IMR-90 (cell line): Measurements from ENCODE around the gene NCSTN. TPM values are rescaled to one million over a fixed set of nuclear protein-coding genes. Genes with fewer than 3 reads are reported as not detected.

Experiments
- ATAC-seq: fragments of 200-7000 bp; cut with Tn5 transposase; 2 replicates; pipeline ENCODE4 v1.9.1; 2020; ENCODE audit warnings: low read depth, mild to moderate bottlenecking, moderate library complexity
- BruUV-seq: library from RNA; stranded (reverse); fragments of 400-500 nt; replicated peaks from 2 replicates; lab custom pipeline; 2021; lab: Mats Ljungman, UMichigan
- CTCF ChIA-PET: fragments of 300-600 bp; formaldehyde crosslinking; extraction: SDS; loops from one replicate; lab custom pipeline; 2021; ENCODE audit warnings: antibody characterized with exemption; lab: Yijun Ruan, JAX
- POLR2A ChIA-PET: fragments of 300-600 bp; sonication (Branson Sonifier 250); formaldehyde crosslinking; loops from one replicate; lab custom pipeline; 2022; ENCODE audit warnings: antibody characterized with exemption; ENCODE audit not compliant: unreplicated experiment; lab: Charles Lee
- DNase-seq: peaks from one replicate; pipeline ENCODE4 v3.0.0; 2013
- H2AFZ ChIP-seq: replicated peaks from 2 replicates; pipeline ENCODE3; 2013; ENCODE audit warnings: low read length, mild to moderate bottlenecking; ENCODE audit not compliant: poor library complexity
- H2AK5ac ChIP-seq: 2 replicates; pipeline ENCODE4 v1.6.1; 2013; ENCODE audit warnings: low read depth, low read length, inconsistent platforms
- H2AK9ac ChIP-seq: replicated peaks from 2 replicates; pipeline ENCODE3; 2013; ENCODE audit warnings: mild to moderate bottlenecking, low read depth, low read length, moderate library complexity; ENCODE audit not compliant: poor library complexity
- H2BK120ac ChIP-seq: 2 replicates; pipeline ENCODE4 v1.6.1; 2013; ENCODE audit warnings: low read depth, low read length, inconsistent platforms
- H2BK15ac ChIP-seq: 3 replicates; pipeline ENCODE4 v1.6.1; 2013; ENCODE audit warnings: low read depth, low read length, inconsistent platforms
- H2BK20ac ChIP-seq: 2 replicates; pipeline ENCODE4 v1.6.1; 2013; ENCODE audit warnings: low read depth, mild to moderate bottlenecking, inconsistent platforms, low read length, moderate library complexity
- H2BK5ac ChIP-seq: 2 replicates; pipeline ENCODE4 v1.6.1; 2013; ENCODE audit warnings: mild to moderate bottlenecking, low read depth, low read length, inconsistent platforms; ENCODE audit not compliant: poor library complexity, severe bottlenecking
- H3K14ac ChIP-seq: replicated peaks from 2 replicates; pipeline ENCODE4 v1.6.1; 2013; ENCODE audit warnings: low read depth, low read length, inconsistent platforms
- H3K18ac ChIP-seq: 2 replicates; pipeline ENCODE4 v1.6.1; 2013; ENCODE audit warnings: low read depth, low read length, control low read depth
- H3K23ac ChIP-seq: 2 replicates; pipeline ENCODE4 v1.6.1; 2013; ENCODE audit warnings: low read depth, low read length, inconsistent platforms
- H3K27ac ChIP-seq: 2 replicates; pipeline ENCODE4 v1.5.1; 2013; ENCODE audit warnings: mild to moderate bottlenecking, control low read depth, low read length; ENCODE audit not compliant: insufficient read depth
- H3K27me3 ChIP-seq: 2 replicates; pipeline ENCODE4 v1.6.1; 2013; ENCODE audit warnings: low read length; ENCODE audit not compliant: control insufficient read depth, insufficient read depth
- H3K36me3 ChIP-seq: 2 replicates; pipeline ENCODE4 v1.6.1; 2013; ENCODE audit warnings: low read length, mixed read lengths; ENCODE audit not compliant: control insufficient read depth, insufficient read depth
- H3K4ac ChIP-seq: 2 replicates; pipeline ENCODE4 v1.6.1; 2013; ENCODE audit warnings: low read depth, low read length, inconsistent platforms
- H3K4me1 ChIP-seq: 2 replicates; pipeline ENCODE4 v1.6.1; 2013; ENCODE audit warnings: low read length, mixed read lengths; ENCODE audit not compliant: control insufficient read depth, insufficient read depth
- H3K4me2 ChIP-seq: 2 replicates; pipeline ENCODE4 v1.6.1; 2013; ENCODE audit warnings: low read depth, mild to moderate bottlenecking, control low read depth, low read length, moderate library complexity
- H3K4me3 ChIP-seq: 2 replicates; pipeline ENCODE4 v1.5.1; 2013; ENCODE audit warnings: low read depth, mild to moderate bottlenecking, control low read depth, low read length, moderate library complexity; ENCODE audit not compliant: insufficient read depth
- H3K56ac ChIP-seq: 2 replicates; pipeline ENCODE4 v1.6.1; 2013; ENCODE audit warnings: low read length, inconsistent platforms; ENCODE audit not compliant: insufficient read depth; ENCODE audit errors: extremely low read depth
- H3K79me1 ChIP-seq, 2 experiments: 2 replicates each; pipeline ENCODE4 v1.6.1; 2013; ENCODE audit warnings: low read length in 2 of 2, inconsistent platforms in 1 of 2, low read depth in 1 of 2
- H3K9ac ChIP-seq: 2 replicates; pipeline ENCODE4 v1.6.1; 2013; ENCODE audit warnings: low read depth, low read length, control low read depth
- H3K9me1 ChIP-seq: 2 replicates; pipeline ENCODE4 v1.6.1; 2013; ENCODE audit warnings: low read length, inconsistent platforms; ENCODE audit not compliant: insufficient read depth
- H3K9me3 ChIP-seq: 2 replicates; pipeline ENCODE4 v1.6.1; 2013; ENCODE audit warnings: low read length; ENCODE audit not compliant: control insufficient read depth, insufficient read depth
- H4K20me1 ChIP-seq: 2 replicates; pipeline ENCODE4 v1.6.1; 2013; ENCODE audit warnings: low read length, inconsistent platforms; ENCODE audit not compliant: insufficient read depth
- H4K5ac ChIP-seq: 2 replicates; pipeline ENCODE4 v1.6.1; 2013; ENCODE audit warnings: mild to moderate bottlenecking, low read depth, low read length, control low read depth
- H4K8ac ChIP-seq, 2 experiments: 2 replicates each; pipeline ENCODE4 v1.6.1; 2013; ENCODE audit warnings: low read depth in 2 of 2, low read length in 2 of 2, control low read depth in 1 of 2, inconsistent platforms in 1 of 2
- H4K91ac ChIP-seq: 2 replicates; pipeline ENCODE4 v1.6.1; 2013; ENCODE audit warnings: low read depth, low read length, inconsistent platforms; ENCODE audit not compliant: insufficient read depth
- BHLHE40 ChIP-seq: fragments of 150-350 bp; IDR thresholded peaks from 2 replicates; pipeline ENCODE4 v1.6.1; 2016; ENCODE audit warnings: mild to moderate bottlenecking, low read depth, low read length
- CHD1 ChIP-seq: IDR thresholded peaks from 2 replicates; pipeline ENCODE4 v1.6.1; 2012; ENCODE audit warnings: low read depth, low read length, improper control_type of control experiment
- CTCF ChIP-seq: conservative IDR thresholded peaks from 2 replicates; pipeline ENCODE4 v1.5.1; 2012; ENCODE audit warnings: mild to moderate bottlenecking, low read depth, low read length, improper control_type of control experiment
- ELK1 ChIP-seq: fragments of 150-350 bp; IDR thresholded peaks from 2 replicates; pipeline ENCODE4 v1.6.1; 2016; ENCODE audit warnings: low read depth, mild to moderate bottlenecking, low read length, moderate library complexity, borderline replicate concordance
- FOS ChIP-seq: fragments of 150-350 bp; IDR thresholded peaks from 2 replicates; pipeline ENCODE4 v1.6.1; 2016; ENCODE audit warnings: low read depth, low read length
- MAFK ChIP-seq: IDR thresholded peaks from 2 replicates; pipeline ENCODE4 v1.6.1; 2012; ENCODE audit warnings: low read depth, low read length, improper control_type of control experiment
- MAZ ChIP-seq: IDR thresholded peaks from 2 replicates; pipeline ENCODE4 v1.6.1; 2012; ENCODE audit warnings: low read depth, mild to moderate bottlenecking, low read length, improper control_type of control experiment, moderate library complexity, borderline replicate concordance
- MXI1 ChIP-seq: IDR thresholded peaks from 2 replicates; pipeline ENCODE4 v1.6.1; 2012; ENCODE audit warnings: low read depth, mild to moderate bottlenecking, low read length, moderate library complexity, borderline replicate concordance
- NFE2L2 ChIP-seq: fragments of 150-350 bp; IDR thresholded peaks from 2 replicates; pipeline ENCODE4 v1.6.1; 2016; ENCODE audit warnings: low read depth, mild to moderate bottlenecking, low read length
- POLR2A ChIP-seq: IDR thresholded peaks from 2 replicates; pipeline ENCODE4 v1.6.1; 2012; ENCODE audit warnings: mild to moderate bottlenecking, low read depth, low read length
- RCOR1 ChIP-seq: IDR thresholded peaks from 2 replicates; pipeline ENCODE4 v1.6.1; 2012; ENCODE audit warnings: mild to moderate bottlenecking, low read length, improper control_type of control experiment; ENCODE audit not compliant: insufficient replicate concordance
- SMC3 ChIP-seq: fragments of 150-350 bp; IDR thresholded peaks from 2 replicates; pipeline ENCODE4 v1.6.1; 2016; ENCODE audit warnings: low read depth, mild to moderate bottlenecking, antibody characterized with exemption, low read length, moderate library complexity
- WGBS, 2 experiments: methylation state at CpG; one replicate each; pipeline versions ENCODE4 v1.1.5 to v1.1.7; 2013; ENCODE audit warnings: missing lambda C conversion rate in 2 of 2; ENCODE audit not compliant: insufficient read length in 1 of 2; ENCODE audit errors: extremely low coverage in 2 of 2; 5-methylcytosine and 5-hydroxymethylcytosine counted together
- dilution Hi-C: fragments of 300-500 bp; cut with HindIII; formaldehyde crosslinking; loops from one replicate; pipeline ENCODE4 v1.14.3; 2018; ENCODE audit warnings: low sequenced_read_pairs; ENCODE audit not compliant: unreplicated experiment
- in situ Hi-C: fragments of 300-500 bp; cut with MboI; formaldehyde crosslinking; loops from 3 replicates; pipeline ENCODE4 v1.14.3; 2019; ENCODE audit warnings: low sequenced_read_pairs, inconsistent platforms, mixed read lengths
- intact Hi-C: fragments of 100-400 bp; cut with micrococcal nuclease; formaldehyde crosslinking; loops from 2 replicates; pipeline ENCODE4 v1.10.0; 2022
- polyA plus RNA-seq, 3 experiments: library from polyadenylated mRNA; depleted of rRNA; stranded (reverse); fragments of >200 nt; gene quantifications; 2 replicates each; pipeline ENCODE4 v1.2.3, GENCODE V29; 2012; ENCODE audit warnings: low replicate concordance in 1 of 3
- total RNA-seq: library from RNA; depleted of rRNA; stranded (reverse); fragments of >200 nt; gene quantifications from 2 replicates; pipeline ENCODE4 v1.2.3, GENCODE V29; 2012

NCSTN gene
- total and polyA plus RNA-seq, 2 of the 4 experiments (the other 2 are of a cell fraction) = 60.2 to 182 TPM

- no peaks in the 10 kb centered on the region; the same call in 1 of the 2 replicates for H3K9me1 ChIP-seq
- H2BK20ac ChIP-seq = no peak overlapping the region
- no peak overlapping the region for H3K18ac ChIP-seq
- H4K91ac ChIP-seq = no peak overlapping the region
- H3K4me2 ChIP-seq = no peak overlapping the region
- TF ChIP-seq MXI1 (no peak), BHLHE40 (no peak), RCOR1 (no peak), SMC3 (no peak), POLR2A (no peak), MAFK (no peak), FOS (no peak), CTCF (no peak), ELK1 (no peak), MAZ (no peak), CHD1 (no peak), NFE2L2 (no peak)
- peaks cover 33 to 34% of the 10 kb centered on the region in 2 experiments for H3K79me1 ChIP-seq
- CTCF ChIA-PET = no interaction called here
- WGBS, 2 experiments = no CpG with 5 or more reads among the region's 1 CpG
- no peak overlapping the region for H3K4ac ChIP-seq
- no peak overlapping the region for H4K8ac ChIP-seq
- ATAC-seq (no peak), DNase-seq (no peak)
- H3K27ac ChIP-seq = no peak overlapping the region
- no peaks in the 10 kb centered on the region for H3K27me3 ChIP-seq
- H2AK5ac ChIP-seq = no peak overlapping the region
- POLR2A ChIA-PET = no interaction called here
- no peak overlapping the region for H2BK5ac ChIP-seq
- H3K36me3 ChIP-seq = peaks cover 79% of the 10 kb centered on the region
- BruUV-seq = no TSS peak
- no peak overlapping the region for H3K4me3 ChIP-seq
- no peak overlapping the region for H3K14ac ChIP-seq
- no peaks in the 10 kb centered on the region for H3K9me3 ChIP-seq
- H3K4me1 ChIP-seq = no peaks in the 10 kb centered on the region
- no peak overlapping the region for H4K5ac ChIP-seq
- in situ Hi-C loops (loop anchor here (5.0 kb wide), 1 partner anchor 36 kb away; no protein-coding TSS in a partner anchor), dilution Hi-C loops (no loop called here), intact Hi-C loops (loop anchor here (5.0 kb wide), 2 partner anchors 36 to 69 kb away; no protein-coding TSS in a partner anchor)
- no peak overlapping the region for H2AFZ ChIP-seq
- no peak overlapping the region for H2AK9ac ChIP-seq
- H3K9ac ChIP-seq = no peak overlapping the region
- peaks cover 25% of the 10 kb centered on the region; the same call in 1 of the 2 replicates for H4K20me1 ChIP-seq
- H2BK120ac ChIP-seq = no peak overlapping the region
- H3K23ac ChIP-seq = no peak overlapping the region
- no peak overlapping the region for H2BK15ac ChIP-seq
- H3K56ac ChIP-seq = no peak overlapping the region
Observed at GRCh38 chr1:160296036-160296435, 47.1 kb upstream of the NCSTN start.
